ENCODE data around the gene PPM1H. TPM values are rescaled to one million over a fixed set of nuclear protein-coding genes. Genes with fewer than 3 reads are reported as not detected.

Gene PPM1H
- total RNA-seq, 4 donors from 2014 or later, result 1.5 to 2.7 (median 2.3) TPM

GRCh38 chr12:62919838-62920237 lies 15.1 kb downstream of the PPM1H start:
- no peak for TF ChIP-seq CTCF (IDR thresholded peaks at IDR 0.05; ENCODE audit: low read depth)

GRCh38 chr12:62917926-62918325 lies 17.0 kb downstream of the PPM1H start:
- TF ChIP-seq CTCF (IDR thresholded peaks at IDR 0.05; ENCODE audit: low read depth), result no peak

GRCh38 chr12:62916632-62917425 lies 18.1 kb downstream of the PPM1H start:
- TF ChIP-seq CTCF (IDR thresholded peaks at IDR 0.05; ENCODE audit: low read depth), result no peak

GRCh38 chr12:62915204-62915529 lies 19.8 kb downstream of the PPM1H start:
- no peak for TF ChIP-seq CTCF (IDR thresholded peaks at IDR 0.05; ENCODE audit: low read depth)

GRCh38 chr12:62914443-62915203 lies 20.3 kb downstream of the PPM1H start:
- no peak for TF ChIP-seq CTCF (IDR thresholded peaks at IDR 0.05; ENCODE audit: low read depth)

- TF ChIP-seq CTCF (IDR thresholded peaks at IDR 0.05; ENCODE audit: low read depth), result no peak
Measured at GRCh38 chr12:62913380-62913779, 21.6 kb downstream of the PPM1H start.

- no peak for TF ChIP-seq CTCF (IDR thresholded peaks at IDR 0.05; ENCODE audit: low read depth)
Measured at GRCh38 chr12:62912644-62913043, 22.3 kb downstream of the PPM1H start.

All from subcutaneous adipose tissue (tissue), 4 donors.